Epithelial cell of proximal tubule (primary cell): Measurements from ENCODE around the gene TOMM34. TPM values are rescaled to one million over a fixed set of nuclear protein-coding genes. Genes with fewer than 3 reads are reported as not detected.

Source experiments
- DNase-seq: peaks from one replicate; pipeline ENCODE4 v3.0.0-alpha.2; 2011; ENCODE audit warnings: low read depth
- H3K4me3 ChIP-seq: 2 replicates; pipeline ENCODE4 v1.5.1; 2011; ENCODE audit warnings: low read depth, mild to moderate bottlenecking, low read length
- total RNA-seq: library from RNA; depleted of rRNA; stranded (reverse); fragments of >200 nt; gene quantifications from 2 replicates; pipeline ENCODE4 v1.2.3, GENCODE V29; 2015
- TF ChIP-seq, protein P1 (sequence below): conservative IDR thresholded peaks from 2 replicates; pipeline ENCODE4 v1.5.1; 2012; ENCODE audit warnings: low read depth, mild to moderate bottlenecking, low read length

Gene TOMM34
- total RNA-seq, 1 donor from 2014 or later, result 74.3 TPM

- H3K4me3 ChIP-seq, result no peak overlapping the region
- TF ChIP-seq, protein P1, sequence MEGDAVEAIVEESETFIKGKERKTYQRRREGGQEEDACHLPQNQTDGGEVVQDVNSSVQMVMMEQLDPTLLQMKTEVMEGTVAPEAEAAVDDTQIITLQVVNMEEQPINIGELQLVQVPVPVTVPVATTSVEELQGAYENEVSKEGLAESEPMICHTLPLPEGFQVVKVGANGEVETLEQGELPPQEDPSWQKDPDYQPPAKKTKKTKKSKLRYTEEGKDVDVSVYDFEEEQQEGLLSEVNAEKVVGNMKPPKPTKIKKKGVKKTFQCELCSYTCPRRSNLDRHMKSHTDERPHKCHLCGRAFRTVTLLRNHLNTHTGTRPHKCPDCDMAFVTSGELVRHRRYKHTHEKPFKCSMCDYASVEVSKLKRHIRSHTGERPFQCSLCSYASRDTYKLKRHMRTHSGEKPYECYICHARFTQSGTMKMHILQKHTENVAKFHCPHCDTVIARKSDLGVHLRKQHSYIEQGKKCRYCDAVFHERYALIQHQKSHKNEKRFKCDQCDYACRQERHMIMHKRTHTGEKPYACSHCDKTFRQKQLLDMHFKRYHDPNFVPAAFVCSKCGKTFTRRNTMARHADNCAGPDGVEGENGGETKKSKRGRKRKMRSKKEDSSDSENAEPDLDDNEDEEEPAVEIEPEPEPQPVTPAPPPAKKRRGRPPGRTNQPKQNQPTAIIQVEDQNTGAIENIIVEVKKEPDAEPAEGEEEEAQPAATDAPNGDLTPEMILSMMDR, result no peak
- DNase-seq, result no peak
Observed at GRCh38 chr20:44930517-44931168, 29.6 kb downstream of the TOMM34 start.

DNA sequence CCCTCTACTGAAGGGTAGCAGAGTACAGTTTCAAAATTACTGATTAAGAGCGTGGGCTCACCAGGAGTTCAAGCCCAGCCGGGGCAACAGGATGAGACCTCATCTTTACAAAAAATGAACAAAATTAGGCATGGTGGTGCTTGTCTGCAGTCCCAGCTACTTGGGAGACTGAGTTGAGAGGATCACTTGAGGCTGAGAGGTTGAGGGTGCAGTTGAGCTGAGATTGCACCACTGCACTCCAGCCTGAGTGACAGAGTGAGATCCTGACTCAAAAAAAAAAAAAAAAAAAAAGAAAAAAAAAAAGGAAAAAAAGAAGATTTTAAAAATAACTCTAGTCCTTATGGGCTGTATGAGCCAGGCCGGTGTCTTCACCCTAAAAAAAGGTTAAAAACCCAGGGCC, 31.6 kb downstream of the TOMM34 start:
- no peak for DNase-seq
- TF ChIP-seq, protein P1, result no peak
- H3K4me3 ChIP-seq, result no peak overlapping the region

GRCh38 chr20:44924541-44924940, 35.7 kb downstream of the TOMM34 start:
- TF ChIP-seq, protein P1, result no peak
- no peak overlapping the region for H3K4me3 ChIP-seq
- no peak for DNase-seq

GRCh38 chr20:44921447-44921846, 38.8 kb downstream of the TOMM34 start:
- TF ChIP-seq, protein P1, result no peak
- DNase-seq, result no peak
- H3K4me3 ChIP-seq, result no peak overlapping the region

DNA sequence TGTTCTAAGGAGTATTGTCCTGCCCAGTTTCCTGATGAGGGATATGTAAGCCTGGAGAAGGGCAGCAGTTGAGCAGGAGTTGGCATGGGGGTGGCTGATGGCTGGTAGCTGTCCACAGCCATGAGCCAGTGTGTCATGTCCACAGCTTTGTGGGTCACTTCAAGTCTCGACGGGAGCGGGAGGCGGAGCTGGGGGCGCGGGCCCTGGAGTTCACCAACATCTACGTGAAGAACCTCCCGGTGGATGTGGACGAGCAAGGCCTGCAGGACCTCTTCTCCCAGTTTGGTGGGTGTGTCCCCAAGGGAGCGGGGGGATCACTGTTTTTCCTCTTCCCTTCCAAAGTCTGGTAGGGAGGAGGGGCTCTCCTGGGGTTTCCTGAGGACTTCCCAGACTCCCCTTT, 41.4 kb downstream of the TOMM34 start:
- DNase-seq, result no peak
- H3K4me3 ChIP-seq, result no peak overlapping the region
- TF ChIP-seq, protein P1, result no peak

DNA sequence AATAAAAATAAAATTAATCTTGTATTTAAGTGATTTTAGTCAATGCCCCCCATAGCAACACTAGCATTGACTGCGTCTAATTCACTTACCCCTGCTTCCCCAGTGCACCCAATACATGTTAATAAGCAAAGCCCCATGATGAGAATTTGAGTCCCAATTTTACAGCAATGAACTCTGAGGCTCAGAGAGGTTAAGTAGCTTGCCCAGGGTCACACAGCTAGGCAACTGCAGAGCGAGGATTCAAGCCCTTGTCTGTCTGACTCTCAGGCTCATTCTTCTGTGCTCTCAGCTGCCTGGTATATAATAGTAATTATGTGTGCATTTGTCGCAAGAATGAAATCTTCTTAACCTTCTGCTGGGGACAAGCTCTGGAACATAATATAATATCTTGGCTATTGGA, 41.9 kb downstream of the TOMM34 start:
- no peak for DNase-seq
- TF ChIP-seq, protein P1, result no peak
- no peak overlapping the region for H3K4me3 ChIP-seq

GRCh38 chr20:44917399-44917798, 42.8 kb downstream of the TOMM34 start:
- DNase-seq, result no peak
- TF ChIP-seq, protein P1, result no peak
- H3K4me3 ChIP-seq, result no peak overlapping the region
